C4-2B (cell line): Measurements from ENCODE around the gene SSX7.
"Not testable (repeated sequence)": the region's sequence is repeated elsewhere in the genome, so short reads cannot be mapped to it uniquely, and the experiment has no call there.

Experiments
- CTCF ChIP-seq: fragments of 450-650 bp; conservative IDR thresholded peaks from 2 replicates; pipeline ENCODE4 v1.5.1; 2017; ENCODE audit warnings: mild to moderate bottlenecking
- ZFX ChIP-seq: fragments of 450-650 bp; IDR thresholded peaks from 2 replicates; pipeline ENCODE4 v1.6.1; 2017

GRCh38 chrX:52620661-52621060 is 34.0 kb downstream of the SSX7 start:
- not testable (repeated sequence) for TF ChIP-seq CTCF, ZFX
